Colon (tissue), 2 donors: ENCODE measurements around the gene ABCB8.

ENCODE experiments used
- FAIRE-seq: peaks from 2 replicates; lab custom pipeline; 2012; peaks lifted over from hg19 to GRCh38; lab: Jason Lieb, UNC
- donor health status: control.
- donor health status: control.

ABCB8 gene

DNA sequence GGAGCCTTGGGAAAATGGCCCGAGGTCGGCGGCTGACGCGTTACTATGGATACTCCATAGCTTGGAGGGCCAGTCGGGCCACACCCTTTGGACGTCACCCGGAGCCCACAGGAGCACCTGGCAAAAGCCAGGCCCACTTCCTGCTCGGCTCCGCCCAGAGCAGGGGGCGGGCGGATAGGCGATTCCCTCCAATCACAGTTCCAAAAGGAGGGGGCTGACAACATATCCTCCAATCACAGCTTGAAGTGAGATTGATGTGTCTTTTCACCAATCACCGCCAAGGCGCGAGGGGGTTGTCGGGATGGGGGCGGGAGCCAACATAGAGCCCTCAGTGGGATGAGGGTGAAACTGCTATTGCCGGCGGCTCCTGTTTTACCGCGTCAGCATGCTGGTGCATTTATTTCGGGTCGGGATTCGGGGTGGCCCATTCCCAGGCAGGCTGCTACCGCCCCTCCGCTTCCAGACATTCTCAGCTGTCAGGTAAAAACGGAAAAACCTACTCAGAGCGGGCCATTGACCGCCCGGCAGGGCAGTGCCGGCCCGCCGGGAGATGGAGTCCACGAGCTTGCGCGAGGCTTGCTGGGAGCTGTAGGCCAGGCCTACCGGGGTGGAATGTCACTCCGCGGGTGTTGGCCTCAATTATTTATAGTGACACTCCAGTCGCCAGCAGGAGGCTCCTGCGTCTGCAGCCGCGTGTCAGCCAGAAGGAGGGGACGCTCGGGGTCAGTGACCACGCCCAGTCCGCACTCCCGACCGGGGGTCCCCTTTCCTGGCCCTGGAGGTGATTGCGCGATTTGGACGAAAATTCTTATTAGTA lies at the start of gene ABCB8:
TSS of gene ABCB8 (plus strand) at position 320 of the 817 bp plus-strand sequence. CDS start at position 386, 66 bp downstream.
- FAIRE-seq, result peak; percentile 33

DNA sequence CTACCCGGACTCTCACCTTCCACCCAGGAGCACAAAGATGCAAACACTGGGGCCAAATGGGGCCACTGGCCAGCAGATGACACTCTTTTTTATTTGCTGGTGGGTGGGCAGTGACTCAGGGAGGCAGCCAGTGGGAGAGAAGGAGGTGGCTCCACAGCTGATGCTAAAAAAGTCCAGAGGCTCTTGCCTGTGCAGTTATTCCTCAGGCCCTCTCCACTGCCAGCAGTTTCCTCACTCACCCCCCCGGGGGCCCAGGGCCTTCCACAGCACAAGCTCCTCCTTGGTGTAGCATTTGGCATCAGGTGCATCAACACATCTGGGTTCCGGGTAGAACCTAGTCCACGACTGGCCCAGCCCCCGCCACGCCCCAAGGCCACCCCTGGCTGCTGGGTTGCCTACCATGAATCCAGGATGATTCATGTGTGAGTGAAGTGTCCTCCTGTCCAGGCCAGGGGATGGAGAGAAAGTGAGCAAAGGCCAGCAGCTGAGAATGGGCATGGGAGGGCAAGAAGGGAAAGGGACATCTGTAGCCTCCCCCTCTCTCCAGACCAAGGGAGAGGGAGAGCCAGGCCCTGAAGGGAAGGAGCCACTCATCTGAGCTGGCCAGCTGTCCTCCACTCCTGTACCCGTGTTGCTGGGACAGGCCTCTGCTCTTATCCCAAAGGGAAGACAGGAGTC lies 48.4 kb upstream of the ABCB8 start:
- no peak for FAIRE-seq

DNA sequence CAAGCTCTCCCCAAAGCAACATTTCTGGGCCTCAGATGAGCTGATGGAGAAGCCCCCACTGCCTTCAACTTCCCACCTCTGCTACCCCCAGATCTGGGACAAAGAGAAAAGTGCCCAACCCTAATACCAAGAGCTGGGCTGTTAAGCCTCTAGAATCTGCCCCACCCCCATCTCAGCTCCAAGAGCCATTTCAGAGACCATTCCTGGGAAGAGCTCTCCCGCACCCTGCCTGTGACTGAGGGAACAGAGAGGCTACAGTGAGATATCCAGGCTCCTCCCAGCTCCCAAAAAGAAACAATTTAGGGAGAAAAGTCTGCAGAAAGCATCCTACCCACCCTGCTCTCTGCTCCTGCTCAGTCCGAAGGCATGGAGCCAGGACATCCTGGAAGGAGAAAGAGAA lies 47.6 kb upstream of the ABCB8 start:
- no peak for FAIRE-seq

DNA sequence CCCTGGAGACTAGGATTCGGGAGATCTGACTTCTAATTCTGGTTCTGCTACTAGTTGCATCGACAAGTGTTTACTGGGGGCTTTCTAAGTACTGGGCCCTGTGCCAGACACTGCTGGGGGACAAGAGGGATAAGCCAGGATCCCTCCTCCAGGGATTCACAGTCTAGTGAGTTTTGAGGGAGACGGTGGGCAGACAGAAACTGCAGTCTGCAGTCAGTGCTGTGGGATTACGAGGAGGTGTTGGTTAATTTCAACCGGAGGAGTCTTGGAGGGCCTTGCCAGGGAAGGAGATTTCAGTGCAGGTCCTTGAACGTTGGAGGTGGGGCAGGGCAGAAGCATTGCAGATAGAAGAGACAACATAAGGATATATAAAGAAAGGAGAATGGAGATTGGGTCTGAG lies 46.6 kb upstream of the ABCB8 start:
- FAIRE-seq, result no peak

DNA sequence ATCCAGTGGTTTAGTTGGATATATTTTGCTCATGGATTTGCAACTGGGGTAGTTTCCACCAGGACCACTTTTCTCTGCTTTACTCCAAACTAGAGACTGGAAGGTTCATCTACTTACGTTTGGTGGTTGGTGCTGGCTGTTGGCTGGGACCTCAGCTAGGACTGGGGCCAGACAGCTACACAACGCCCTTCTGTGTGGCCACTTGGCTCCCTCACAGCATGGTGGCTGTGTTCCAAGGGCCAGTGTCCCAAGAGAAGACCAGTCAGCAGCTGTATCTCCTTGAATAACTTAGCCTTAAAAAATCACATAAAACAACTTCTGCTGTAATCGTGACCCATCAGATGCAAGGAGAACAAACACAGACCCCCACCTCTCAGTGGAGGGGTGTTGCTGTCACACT lies 45.9 kb upstream of the ABCB8 start:
- no peak for FAIRE-seq

DNA sequence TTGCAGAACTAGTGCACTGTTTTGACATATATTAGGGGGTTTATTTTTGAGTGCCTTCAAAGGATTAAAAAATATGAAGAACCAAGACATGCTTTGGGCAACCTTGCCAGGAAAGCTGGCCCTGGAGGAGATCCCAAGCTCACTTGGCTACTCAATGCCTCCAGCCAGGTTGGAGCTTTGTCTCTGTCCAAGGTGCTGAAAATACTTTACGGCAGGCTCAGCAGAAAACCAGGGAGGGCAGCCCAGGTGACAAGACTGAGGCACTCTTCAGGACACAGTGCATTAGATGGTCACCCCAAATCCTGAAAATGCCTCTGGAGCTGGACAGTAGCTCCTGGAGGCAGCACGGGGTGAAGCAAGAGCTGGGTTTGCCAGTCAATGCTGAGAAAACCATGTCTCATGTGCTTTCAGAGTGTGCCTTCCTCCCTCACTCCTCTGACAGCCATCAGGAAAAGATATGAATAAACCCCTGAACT lies 44.3 kb upstream of the ABCB8 start:
- FAIRE-seq, result no peak

DNA sequence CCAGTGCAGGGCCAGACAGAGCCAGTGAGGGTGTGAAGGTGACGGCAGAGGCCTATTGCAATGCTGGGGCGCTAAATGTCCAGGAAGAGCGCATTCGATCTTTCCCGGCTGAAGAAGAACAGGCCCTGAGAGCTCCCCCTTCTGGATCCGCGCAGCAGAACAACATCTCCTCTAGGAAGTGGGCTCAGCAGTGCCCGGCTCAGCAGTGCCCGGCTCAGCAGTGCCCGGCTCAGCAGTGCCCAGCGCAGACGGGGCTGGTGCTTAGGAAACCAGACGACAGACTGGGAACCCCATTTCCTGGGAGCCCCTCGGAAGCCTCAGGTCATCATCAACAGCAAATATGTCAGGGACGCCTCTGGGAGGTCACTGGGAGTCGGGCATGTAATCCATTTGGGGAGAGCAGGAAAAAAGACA lies 42.1 kb upstream of the ABCB8 start:
- no peak for FAIRE-seq

DNA sequence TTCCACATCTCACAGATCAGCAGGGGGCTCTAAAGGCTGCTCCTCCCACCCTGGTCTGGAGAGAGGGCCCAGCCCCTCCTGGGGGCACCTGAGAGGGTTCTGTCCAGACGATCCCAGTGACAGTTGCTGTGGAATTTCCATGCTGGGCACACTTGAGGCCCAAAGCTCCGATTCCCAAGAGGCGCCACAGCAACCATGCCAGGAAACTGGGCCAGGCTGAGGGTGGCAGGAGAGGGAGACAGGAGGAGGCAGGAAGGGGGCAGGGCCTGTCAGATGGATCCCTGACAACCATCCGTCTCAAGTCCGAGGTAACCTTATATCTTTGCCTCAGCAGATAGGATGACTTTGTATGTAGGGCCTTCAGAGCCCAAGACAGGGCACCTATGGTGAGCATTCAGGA lies 41.7 kb upstream of the ABCB8 start:
- FAIRE-seq, result no peak

DNA sequence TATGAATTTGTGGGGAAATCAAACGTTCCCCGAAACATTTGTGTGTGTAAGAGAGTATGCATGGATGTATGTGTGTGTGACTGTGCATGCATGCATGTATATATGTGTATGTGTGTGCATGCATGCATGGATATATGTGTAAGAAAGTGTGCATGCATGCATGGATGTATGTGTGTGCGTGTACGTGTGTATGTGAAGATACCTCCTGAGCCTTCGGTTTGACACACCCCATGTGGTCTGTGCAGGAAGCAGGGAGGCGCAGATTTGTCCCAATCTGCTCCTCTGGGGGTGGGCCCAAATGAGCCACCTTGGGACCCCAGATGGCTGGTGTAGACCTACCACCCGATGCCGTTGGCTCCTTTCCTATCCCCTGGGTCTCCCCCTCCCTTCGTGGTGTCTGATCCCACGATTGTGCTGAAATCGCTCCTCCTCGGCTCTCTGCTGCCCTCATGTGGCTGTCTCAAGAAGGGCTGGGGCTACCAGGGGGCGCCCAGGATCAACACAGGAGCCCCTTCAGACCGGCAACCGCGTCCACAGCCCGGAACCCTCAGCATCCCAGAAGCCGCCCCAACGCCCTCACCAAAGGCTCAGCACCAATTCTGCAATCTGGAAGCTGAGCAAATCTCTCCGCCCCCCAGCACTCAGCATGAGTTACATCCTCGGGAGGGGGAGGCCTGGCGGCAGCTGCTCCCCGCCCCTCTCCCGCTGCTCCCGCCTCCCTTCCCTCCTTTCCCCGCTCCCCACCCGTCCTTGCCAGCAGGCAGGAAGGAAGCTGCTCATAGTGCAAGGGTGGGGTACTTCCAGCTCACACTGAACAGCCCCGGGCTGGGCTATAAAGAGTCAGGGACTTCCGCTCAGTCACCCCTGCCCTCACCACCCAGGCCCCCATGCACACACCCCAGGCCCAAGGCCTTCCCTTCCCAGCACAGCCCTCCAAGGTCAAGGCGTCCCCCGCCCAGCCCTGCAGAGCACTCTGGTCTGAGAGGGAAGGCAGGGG lies 39.7 kb upstream of the ABCB8 start:
- no peak for FAIRE-seq

DNA sequence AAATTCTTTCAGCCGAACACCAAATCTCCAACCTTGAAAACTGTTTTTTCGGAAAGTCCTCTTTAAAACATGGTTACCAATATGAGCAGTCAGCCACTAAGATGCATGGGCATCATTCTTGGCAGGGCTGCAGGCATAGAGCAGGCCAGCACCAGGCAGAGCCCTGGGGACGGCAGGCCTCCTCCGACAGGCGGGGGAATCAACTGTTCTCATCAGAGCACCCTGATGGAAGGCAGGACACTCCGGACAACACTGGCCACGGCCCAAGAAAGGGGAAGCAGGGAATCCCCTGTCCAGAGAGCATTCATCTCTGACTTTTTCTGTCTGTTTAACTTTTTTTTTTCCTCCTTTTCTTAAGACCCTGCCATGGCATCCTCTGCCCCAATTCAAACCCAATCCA lies 38.8 kb upstream of the ABCB8 start:
- FAIRE-seq, result no peak

DNA sequence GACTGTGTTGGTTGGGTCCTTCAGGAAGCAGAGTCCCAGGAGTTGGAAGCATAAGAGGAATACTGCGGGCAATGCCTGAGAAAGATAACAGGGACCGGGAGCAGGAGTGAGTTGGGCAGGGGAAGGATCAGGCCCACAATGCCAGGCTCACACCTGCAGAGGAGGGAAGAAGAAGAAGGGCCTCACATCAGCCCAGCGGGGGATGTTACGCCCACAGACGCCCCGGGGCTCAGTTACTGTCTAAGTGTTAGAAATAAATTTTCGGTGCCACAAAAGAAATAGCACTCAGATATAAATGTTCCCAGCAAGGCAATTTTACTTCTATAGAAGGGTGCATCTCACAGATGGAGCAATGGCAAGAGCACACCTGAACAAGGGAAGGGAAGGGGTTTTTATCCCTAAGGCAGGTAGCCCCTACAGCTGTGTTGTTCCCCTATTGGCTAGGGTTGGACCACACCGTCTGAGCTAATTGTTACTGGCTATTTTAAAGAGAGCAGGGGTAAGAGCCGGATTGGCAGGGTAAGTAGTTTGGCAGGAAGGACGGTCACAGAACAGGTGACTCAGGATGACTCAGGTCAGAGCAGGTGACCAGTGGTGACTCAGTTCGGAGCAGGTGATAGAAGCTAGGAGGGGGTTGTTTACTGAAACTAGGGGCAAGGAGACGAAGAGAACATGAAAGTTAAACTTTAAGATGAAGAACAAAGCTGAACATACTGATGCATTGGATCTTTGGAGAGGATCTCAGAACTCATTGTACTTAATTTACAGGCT lies 37.6 kb upstream of the ABCB8 start, which contains the start of gene NOS3:
TSS of gene NOS3 (plus strand) at position 602 of the 771 bp plus-strand sequence. CDS start 2,787 bp downstream, outside the sequence.
- no peak for FAIRE-seq

DNA sequence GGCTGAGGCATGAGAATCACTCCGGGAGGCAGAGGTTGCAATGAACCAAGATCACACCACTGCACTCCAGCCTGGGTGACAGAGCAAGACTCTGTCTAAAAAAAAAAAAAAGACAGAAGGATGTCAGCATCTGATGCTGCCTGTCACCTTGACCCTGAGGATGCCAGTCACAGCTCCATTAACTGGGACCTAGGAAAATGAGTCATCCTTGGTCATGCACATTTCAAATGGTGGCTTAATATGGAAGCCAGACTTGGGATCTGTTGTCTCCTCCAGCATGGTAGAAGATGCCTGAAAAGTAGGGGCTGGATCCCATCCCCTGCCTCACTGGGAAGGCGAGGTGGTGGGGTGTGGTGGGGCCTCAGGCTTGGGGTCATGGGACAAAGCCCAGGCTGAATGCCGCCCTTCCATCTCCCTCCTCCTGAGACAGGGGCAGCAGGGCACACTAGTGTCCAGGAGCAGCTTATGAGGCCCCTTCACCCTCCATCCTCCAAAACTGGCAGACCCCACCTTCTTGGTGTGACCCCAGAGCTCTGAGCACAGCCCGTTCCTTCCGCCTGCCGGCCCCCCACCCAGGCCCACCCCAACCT lies 36.1 kb upstream of the ABCB8 start:
- no peak for FAIRE-seq

DNA sequence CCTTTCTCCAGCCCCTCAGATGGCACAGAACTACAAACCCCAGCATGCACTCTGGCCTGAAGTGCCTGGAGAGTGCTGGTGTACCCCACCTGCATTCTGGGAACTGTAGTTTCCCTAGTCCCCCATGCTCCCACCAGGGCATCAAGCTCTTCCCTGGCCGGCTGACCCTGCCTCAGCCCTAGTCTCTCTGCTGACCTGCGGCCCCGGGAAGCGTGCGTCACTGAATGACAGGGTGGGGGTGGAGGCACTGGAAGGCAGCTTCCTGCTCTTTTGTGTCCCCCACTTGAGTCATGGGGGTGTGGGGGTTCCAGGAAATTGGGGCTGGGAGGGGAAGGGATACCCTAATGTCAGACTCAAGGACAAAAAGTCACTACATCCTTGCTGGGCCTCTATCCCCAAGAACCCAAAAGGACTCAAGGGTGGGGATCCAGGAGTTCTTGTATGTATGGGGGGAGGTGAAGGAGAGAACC lies 35.4 kb upstream of the ABCB8 start:
- FAIRE-seq, result no peak

DNA sequence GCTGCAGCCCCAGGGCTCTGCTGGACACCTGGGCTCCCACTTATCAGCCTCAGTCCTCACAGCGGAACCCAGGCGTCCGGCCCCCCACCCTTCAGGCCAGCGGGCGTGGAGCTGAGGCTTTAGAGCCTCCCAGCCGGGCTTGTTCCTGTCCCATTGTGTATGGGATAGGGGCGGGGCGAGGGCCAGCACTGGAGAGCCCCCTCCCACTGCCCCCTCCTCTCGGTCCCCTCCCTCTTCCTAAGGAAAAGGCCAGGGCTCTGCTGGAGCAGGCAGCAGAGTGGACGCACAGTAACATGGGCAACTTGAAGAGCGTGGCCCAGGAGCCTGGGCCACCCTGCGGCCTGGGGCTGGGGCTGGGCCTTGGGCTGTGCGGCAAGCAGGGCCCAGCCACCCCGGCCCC lies 34.7 kb upstream of the ABCB8 start:
- no peak for FAIRE-seq

DNA sequence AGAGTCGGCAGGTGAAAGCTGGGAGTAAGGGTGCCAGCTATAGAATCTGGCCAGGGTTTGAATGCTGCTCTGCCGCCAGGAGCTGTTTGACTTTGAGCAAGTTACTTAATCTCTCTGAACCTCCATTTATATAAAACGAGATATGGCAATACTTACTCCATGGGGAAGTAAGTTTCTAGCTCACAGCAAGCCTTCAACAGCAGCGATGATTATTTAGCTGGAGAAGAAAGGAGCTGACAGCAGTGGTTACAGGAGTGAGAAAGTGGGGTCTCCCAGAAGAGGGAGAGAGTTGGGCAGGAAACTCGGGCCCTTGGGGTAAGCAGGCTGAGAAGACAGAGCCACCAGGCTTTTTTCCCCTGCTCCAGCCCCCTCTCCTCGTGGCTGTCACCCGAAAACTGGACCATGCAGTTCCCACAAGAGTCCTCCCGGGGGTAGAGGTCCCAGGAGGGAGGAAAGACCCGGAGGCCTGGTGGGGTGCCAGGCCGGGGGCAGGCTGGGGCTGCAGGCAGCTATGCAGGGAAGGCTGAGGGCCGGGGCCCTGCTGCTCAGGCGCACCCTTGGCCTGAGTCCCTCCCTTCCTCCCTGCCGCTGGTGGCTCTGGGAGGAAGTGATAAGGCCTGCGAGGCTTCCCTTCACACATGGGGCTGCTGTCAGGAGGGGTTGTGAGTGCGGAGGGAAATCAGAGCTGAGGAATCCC lies 34.0 kb upstream of the ABCB8 start:
- FAIRE-seq, result no peak

DNA sequence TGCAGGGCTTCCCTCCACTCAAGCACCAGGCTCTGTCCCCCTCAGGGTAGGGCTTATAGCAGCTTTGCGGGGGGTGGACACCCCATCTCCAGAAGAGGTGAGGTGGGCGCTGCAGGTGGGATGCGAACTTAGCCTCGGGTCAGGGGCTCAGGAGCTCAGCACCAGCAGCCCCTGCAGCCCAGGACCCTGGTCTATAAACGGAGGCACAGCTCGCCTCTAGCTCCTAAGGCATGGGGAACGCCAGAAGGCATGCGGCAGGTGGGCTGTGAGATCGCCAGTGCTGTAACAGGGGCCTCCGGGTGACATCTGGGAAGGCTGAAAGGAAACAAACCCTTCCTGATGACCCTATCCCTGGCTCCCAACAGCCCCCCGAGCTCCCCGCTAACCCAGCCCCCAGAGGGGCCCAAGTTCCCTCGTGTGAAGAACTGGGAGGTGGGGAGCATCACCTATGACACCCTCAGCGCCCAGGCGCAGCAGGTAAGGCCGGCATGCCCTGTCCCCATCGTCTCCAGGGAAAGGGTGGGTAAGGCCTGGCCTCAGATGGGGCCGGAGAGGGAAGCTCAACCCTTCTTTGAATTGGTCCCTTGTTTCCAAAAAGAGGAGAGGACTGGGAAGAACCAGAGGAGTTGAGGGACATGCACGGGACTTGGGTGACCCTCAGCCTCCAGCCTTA lies 33.3 kb upstream of the ABCB8 start:
- FAIRE-seq, result no peak

DNA sequence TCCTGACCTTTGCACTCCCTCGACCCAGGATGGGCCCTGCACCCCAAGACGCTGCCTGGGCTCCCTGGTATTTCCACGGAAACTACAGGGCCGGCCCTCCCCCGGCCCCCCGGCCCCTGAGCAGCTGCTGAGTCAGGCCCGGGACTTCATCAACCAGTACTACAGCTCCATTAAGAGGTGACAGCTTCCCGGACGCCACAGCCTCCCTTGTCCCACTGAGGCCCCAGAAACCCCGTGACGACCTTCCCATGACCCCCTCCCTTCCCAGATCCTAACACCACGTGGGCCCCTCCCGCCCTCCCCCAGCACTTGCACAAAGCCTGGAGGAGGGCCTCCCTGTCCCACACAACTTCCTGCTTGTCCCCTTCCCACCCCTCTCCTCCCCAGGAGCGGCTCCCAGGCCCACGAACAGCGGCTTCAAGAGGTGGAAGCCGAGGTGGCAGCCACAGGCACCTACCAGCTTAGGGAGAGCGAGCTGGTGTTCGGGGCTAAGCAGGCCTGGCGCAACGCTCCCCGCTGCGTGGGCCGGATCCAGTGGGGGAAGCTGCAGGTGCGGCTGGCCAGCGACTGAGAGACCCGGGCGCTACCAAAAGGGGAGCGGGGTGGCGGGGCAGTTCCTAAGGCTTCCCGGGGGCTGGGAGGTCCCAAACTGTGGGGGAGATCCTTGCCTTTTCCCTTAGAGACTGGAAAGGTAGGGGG lies 31.7 kb upstream of the ABCB8 start:
- FAIRE-seq, result no peak

DNA sequence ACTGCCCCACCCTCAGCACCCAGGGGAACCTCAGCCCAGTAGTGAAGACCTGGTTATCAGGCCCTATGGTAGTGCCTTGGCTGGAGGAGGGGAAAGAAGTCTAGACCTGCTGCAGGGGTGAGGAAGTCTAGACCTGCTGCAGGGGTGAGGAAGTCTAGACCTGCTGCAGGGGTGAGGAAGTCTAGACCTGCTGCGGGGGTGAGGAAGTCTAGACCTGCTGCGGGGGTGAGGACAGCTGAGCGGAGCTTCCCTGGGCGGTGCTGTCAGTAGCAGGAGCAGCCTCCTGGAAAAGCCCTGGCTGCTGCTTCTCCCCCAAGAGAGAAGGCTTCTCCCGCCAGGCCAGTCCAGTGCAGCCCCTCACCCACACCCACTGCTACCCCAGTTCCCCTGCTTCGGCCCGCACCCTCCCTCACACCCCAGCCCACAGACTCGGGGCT lies 31.2 kb upstream of the ABCB8 start:
- FAIRE-seq, result no peak

DNA sequence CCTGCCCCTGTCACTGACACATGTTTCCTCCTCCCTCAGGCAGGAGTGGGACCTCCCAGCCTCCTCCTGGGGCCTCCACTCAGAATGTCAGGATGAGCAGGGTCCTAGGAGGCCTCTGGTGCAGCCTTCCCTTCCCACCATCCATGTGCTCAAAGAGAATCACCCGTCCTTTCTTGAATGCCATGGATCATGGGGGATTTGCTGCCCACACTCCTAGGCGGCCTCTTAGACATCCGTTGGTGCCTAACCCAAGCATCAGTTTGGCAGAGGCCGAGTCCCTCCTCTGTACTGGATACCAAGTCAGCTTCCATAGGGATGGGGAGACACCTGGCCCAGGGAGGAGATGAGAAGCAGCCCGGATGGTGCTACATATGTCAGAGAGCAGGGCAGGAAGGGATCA lies 30.4 kb upstream of the ABCB8 start:
- FAIRE-seq, result no peak
